Epithelial cell of esophagus (primary cell): ENCODE data around the gene FGF18.
A peak's percentile ranks its signal among the peaks of the same experiment; 100 is the strongest.

ENCODE experiments used
- DNase-seq: peaks from one replicate; pipeline ENCODE4 v3.0.0; 2010; ENCODE audit warnings: low read depth
- H3K4me3 ChIP-seq: 2 replicates; pipeline ENCODE4 v1.5.1; 2011; ENCODE audit warnings: mild to moderate bottlenecking, low read length, control low read depth
- CTCF ChIP-seq: IDR thresholded peaks from 2 replicates; pipeline ENCODE4 v1.5.1; 2011; ENCODE audit warnings: low read depth, mild to moderate bottlenecking, low read length, control low read depth, inconsistent platforms; ENCODE audit not compliant: insufficient read depth; ENCODE audit errors: missing control alignments

The FGF18 gene

GRCh38 chr5:171415115-171415730 is 4.2 kb upstream of the FGF18 start:
- no peak overlapping the region for H3K4me3 ChIP-seq
- no peak for TF ChIP-seq CTCF
- DNase-seq = peak; percentile 27

GRCh38 chr5:171416160-171417049 is 3.0 kb upstream of the FGF18 start:
- TF ChIP-seq CTCF = no peak
- no peak for DNase-seq

DNA sequence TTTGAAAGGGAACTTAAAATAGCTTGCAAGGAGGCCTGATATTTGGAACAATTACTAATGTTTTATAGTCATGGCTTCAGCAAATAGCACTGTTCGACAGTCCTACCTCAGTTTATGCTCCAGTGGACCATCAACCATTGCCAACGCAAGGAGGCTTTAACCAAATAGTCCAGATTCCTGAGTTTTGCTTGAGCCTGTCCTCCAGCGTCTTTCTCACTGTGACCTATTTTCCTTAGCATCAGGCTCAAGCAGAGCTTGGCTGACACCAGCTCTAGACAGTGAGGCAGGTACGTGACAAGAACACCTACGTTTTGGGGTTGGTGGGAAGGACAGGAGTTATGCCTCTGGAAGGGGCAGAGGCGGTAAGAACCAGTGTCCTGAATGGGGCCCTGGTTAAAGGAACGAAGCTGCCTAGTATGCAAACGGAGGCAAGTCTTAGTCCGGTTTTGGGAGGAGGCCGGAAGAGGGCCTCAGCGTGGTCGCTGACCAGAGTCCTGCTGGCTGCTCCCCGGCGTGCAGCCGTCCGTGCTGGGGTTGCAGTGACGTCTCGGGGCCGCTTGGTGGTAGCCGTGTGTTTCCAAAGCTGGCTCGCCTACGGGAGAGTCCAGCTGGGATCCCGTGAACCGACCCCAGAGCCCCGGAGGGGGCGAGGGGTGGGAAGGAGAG is 998 bp upstream of the FGF18 start:
- no peak overlapping the region for H3K4me3 ChIP-seq
- DNase-seq = peak; percentile 76
- TF ChIP-seq CTCF = peak; percentile 83

More at GRCh38 chr5:171416160-171417049, 3.0 kb upstream of the FGF18 start:
- no peak overlapping the region for H3K4me3 ChIP-seq

- DNase-seq = peak; percentile 34
- no peak for TF ChIP-seq CTCF
- H3K4me3 ChIP-seq = no peak overlapping the region
These were observed 412 bp downstream of the FGF18 start for GRCh38 chr5:171419688-171420430.

GRCh38 chr5:171420431-171421241 is 1.2 kb downstream of the FGF18 start:
- no peak for TF ChIP-seq CTCF
- peak; percentile 72 for DNase-seq
- no peak overlapping the region for H3K4me3 ChIP-seq
